ENCODE data around the gene CLHC1. TPM values are rescaled to one million over a fixed set of nuclear protein-coding genes. Genes with fewer than 3 reads are reported as not detected.
A peak's percentile ranks its signal among the peaks of the same experiment; 100 is the strongest.
"Not testable (repeated sequence)": the region's sequence is repeated elsewhere in the genome, so short reads cannot be mapped to it uniquely, and the experiment has no call there.

The CLHC1 gene
- total RNA-seq, 1 experiment from 2014 or later, result 3.9 TPM

- DNase-seq (ENCODE audit: low read depth), result no peak
Observed at GRCh38 chr2:55136138-55136541, 96.0 kb downstream of the CLHC1 start.

- no peak for DNase-seq (ENCODE audit: low read depth)
Observed at GRCh38 chr2:55135491-55135890, 96.6 kb downstream of the CLHC1 start.

GRCh38 chr2:55134316-55134706 lies 97.8 kb downstream of the CLHC1 start:
- no peak for DNase-seq (ENCODE audit: low read depth)

GRCh38 chr2:55133467-55134315 lies 98.4 kb downstream of the CLHC1 start:
- DNase-seq (ENCODE audit: low read depth), result peak; percentile 98

GRCh38 chr2:55130849-55131248 lies 101.2 kb downstream of the CLHC1 start:
- DNase-seq (ENCODE audit: low read depth), result no peak

- DNase-seq (ENCODE audit: low read depth), result not testable (repeated sequence)
Observed at GRCh38 chr2:55126643-55127042, 105.5 kb downstream of the CLHC1 start.

Other genes starting within 250 kb of the CLHC1 start
- gene RTN4, start 181.8 kb downstream of the CLHC1 start, total RNA-seq (2014; rRNA removed; shearing (Covaris generic)), result 198 and 249 TPM in 2 replicates
- 1,237 and 1,604 TPM in 2 replicates for gene RPS27A, start 395 bp upstream of the CLHC1 start, total RNA-seq (2014; rRNA removed; shearing (Covaris generic))
- gene MTIF2, start 36.9 kb upstream of the CLHC1 start, total RNA-seq (2014; rRNA removed; shearing (Covaris generic)), result 18.4 and 24.7 TPM in 2 replicates
- 31.0 and 33.9 TPM in 2 replicates for gene CCDC88A, start 187.6 kb upstream of the CLHC1 start, total RNA-seq (2014; rRNA removed; shearing (Covaris generic))

Data from M059J (cell line).